NCI-H774 (cell line): ENCODE results near the gene KCNIP1.

Experiments
- DNase-seq: peaks from one replicate; lab custom pipeline; 2025; lab: John Stamatoyannopoulos, UW

The KCNIP1 gene

GRCh38 chr5:170783498-170784247 is 279.9 kb downstream of the KCNIP1 start, which contains the start of gene GABRP:
Gene GABRP, plus strand, starts transcription at chr5:170783725. Its CDS starts 4,891 bp downstream, at chr5:170788616.
- no peak for DNase-seq

GRCh38 chr5:170785416-170785815 is 281.6 kb downstream of the KCNIP1 start:
- no peak for DNase-seq
